ENCODE data around the gene CPHXL.

CPHXL gene

DNA sequence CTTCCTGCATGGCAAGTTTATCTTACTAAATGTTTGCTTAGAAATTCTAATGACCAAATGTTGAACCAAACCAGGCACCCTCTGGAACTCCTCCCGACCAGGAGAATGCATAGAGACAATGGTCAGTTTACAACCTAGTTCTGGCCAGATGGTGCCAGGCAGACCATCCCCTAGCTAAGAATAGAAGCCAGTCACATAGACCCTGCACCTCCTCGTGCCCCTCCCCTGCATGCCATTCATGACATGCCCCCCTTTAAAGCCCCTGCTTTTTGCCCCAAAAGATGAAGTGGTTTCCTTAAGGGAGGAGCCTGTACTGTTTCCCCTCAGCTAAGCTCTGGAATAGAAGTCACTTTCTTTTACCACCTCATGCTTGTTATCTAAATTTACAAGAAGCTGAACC, 6.6 kb upstream of the CPHXL start:
- no peaks in the 10 kb centered on the region for H3K27me3 ChIP-seq (ENCODE audit: insufficient read depth, low read length)
- no peaks in the 10 kb centered on the region for H3K36me3 ChIP-seq (ENCODE audit: control insufficient read depth in 1 of 2, insufficient read depth in 2 of 2, low read length in 2 of 2)
- H3K4me1 ChIP-seq (ENCODE audit: control insufficient read depth in 1 of 2, insufficient read depth in 2 of 2, low read length in 2 of 2), result no peaks in the 10 kb centered on the region
- no peak overlapping the region for H3K4ac ChIP-seq (ENCODE audit: low read depth, low read length)
- WGBS (ENCODE audit: extremely low coverage, insufficient coverage, insufficient read length), result no CpG with 5 or more reads among the region's 2 CpGs
- H3K79me2 ChIP-seq (ENCODE audit: control insufficient read depth, insufficient read depth, low read length, poor library complexity), result no peaks in the 10 kb centered on the region
- H4K12ac ChIP-seq (ENCODE audit: low read depth, low read length), result no peak overlapping the region
- H3K9me3 ChIP-seq (ENCODE audit: insufficient read depth, low read depth, low read length), result peaks cover under 1% of the 10 kb centered on the region
- H4K91ac ChIP-seq (ENCODE audit: low read depth, low read length), result no peak overlapping the region
- H3K14ac ChIP-seq (ENCODE audit: low read length), result no peak overlapping the region
- H3K4me3 ChIP-seq (ENCODE audit: low read depth, low read length), result no peak overlapping the region
- no peak overlapping the region for H3K23ac ChIP-seq (ENCODE audit: low read length)
- H2BK5ac ChIP-seq (ENCODE audit: low read depth, low read length, poor library complexity), result no peak overlapping the region
- H3K27ac ChIP-seq (ENCODE audit: low read depth, low read length), result no peak overlapping the region
- no peak overlapping the region for H4K8ac ChIP-seq (ENCODE audit: low read depth, low read length)
- H3K4me2 ChIP-seq (ENCODE audit: low read length), result no peak overlapping the region
- H2BK120ac ChIP-seq (ENCODE audit: insufficient read depth, low read length, poor library complexity), result no peak overlapping the region
- H2AFZ ChIP-seq (ENCODE audit: insufficient read depth, low read length, poor library complexity), result no peak overlapping the region
- H3K18ac ChIP-seq (ENCODE audit: low read length), result no peak overlapping the region
- H2BK12ac ChIP-seq (ENCODE audit: low read length), result no peak overlapping the region
- no peaks in the 10 kb centered on the region for H3K79me1 ChIP-seq (ENCODE audit: low read length)
- no peak for DNase-seq
- no peak overlapping the region for H2AK5ac ChIP-seq (ENCODE audit: low read length)
- no peak overlapping the region for H3K9ac ChIP-seq (ENCODE audit: low read length)

DNA sequence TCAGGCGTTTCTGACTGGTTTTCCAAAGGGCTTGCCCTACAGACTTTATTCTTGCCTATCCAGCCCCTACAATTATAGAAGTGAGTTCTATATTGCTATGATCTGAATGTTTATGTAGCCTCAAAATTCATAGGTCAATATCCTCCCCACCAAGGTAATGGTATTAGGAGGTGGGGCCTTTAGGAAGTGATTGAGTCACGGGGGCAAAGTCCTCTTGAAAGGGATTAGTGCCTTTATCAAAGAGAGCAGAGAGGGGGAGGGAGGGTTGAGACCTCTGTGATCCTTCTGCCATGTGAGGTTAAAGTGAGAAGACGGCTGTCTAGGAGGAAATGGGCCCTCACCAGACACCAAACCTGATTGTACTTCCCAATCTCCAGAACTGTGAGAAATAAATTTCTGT, 931 bp upstream of the CPHXL start:
- no peak overlapping the region for H2BK120ac ChIP-seq (ENCODE audit: insufficient read depth, low read length, poor library complexity)
- no peak overlapping the region for H3K9ac ChIP-seq (ENCODE audit: low read length)
- H2BK5ac ChIP-seq (ENCODE audit: low read depth, low read length, poor library complexity), result no peak overlapping the region
- H2AFZ ChIP-seq (ENCODE audit: insufficient read depth, low read length, poor library complexity), result no peak overlapping the region
- WGBS (ENCODE audit: extremely low coverage, insufficient coverage, insufficient read length), result no CpG with 5 or more reads among the region's 3 CpGs
- peaks cover 2% of the 10 kb centered on the region for H3K9me3 ChIP-seq (ENCODE audit: insufficient read depth, low read depth, low read length)
- H3K4me1 ChIP-seq (ENCODE audit: control insufficient read depth in 1 of 2, insufficient read depth in 2 of 2, low read length in 2 of 2), result no peaks in the 10 kb centered on the region
- no peak overlapping the region for H2AK5ac ChIP-seq (ENCODE audit: low read length)
- no peak overlapping the region for H3K23ac ChIP-seq (ENCODE audit: low read length)
- H4K12ac ChIP-seq (ENCODE audit: low read depth, low read length), result no peak overlapping the region
- no peaks in the 10 kb centered on the region for H3K79me1 ChIP-seq (ENCODE audit: low read length)
- no peaks in the 10 kb centered on the region for H3K27me3 ChIP-seq (ENCODE audit: insufficient read depth, low read length)
- H3K18ac ChIP-seq (ENCODE audit: low read length), result no peak overlapping the region
- H4K91ac ChIP-seq (ENCODE audit: low read depth, low read length), result no peak overlapping the region
- no peak overlapping the region for H3K4ac ChIP-seq (ENCODE audit: low read depth, low read length)
- H4K8ac ChIP-seq (ENCODE audit: low read depth, low read length), result no peak overlapping the region
- no peak overlapping the region for H2BK12ac ChIP-seq (ENCODE audit: low read length)
- DNase-seq, result no peak
- no peak overlapping the region for H3K4me2 ChIP-seq (ENCODE audit: low read length)
- no peak overlapping the region for H3K14ac ChIP-seq (ENCODE audit: low read length)
- no peak overlapping the region for H3K4me3 ChIP-seq (ENCODE audit: low read depth, low read length)
- no peak overlapping the region for H3K27ac ChIP-seq (ENCODE audit: low read depth, low read length)
- no peaks in the 10 kb centered on the region for H3K36me3 ChIP-seq (ENCODE audit: control insufficient read depth in 1 of 2, insufficient read depth in 2 of 2, low read length in 2 of 2)
- no peaks in the 10 kb centered on the region for H3K79me2 ChIP-seq (ENCODE audit: control insufficient read depth, insufficient read depth, low read length, poor library complexity)

DNA sequence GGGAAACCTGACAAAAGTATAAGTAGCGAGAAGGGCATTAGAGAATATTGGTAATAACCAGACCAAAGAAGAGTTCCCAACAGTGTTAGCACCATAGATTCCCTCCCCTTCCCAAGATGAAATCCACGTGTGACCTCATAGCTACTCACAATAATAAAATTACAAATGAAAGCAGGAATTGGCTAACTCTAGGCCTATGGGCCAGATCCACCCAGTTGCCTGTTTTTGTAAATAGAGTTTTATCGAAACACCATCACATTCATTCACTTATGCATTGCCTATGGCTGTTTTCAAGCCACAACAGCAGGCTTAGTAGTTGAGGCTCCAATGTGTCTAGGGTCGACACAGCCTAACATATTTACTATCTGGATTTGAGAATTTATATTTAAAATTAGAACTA, 7.8 kb downstream of the CPHXL start:
- H3K9ac ChIP-seq (ENCODE audit: low read length), result no peak overlapping the region
- no peak overlapping the region for H4K12ac ChIP-seq (ENCODE audit: low read depth, low read length)
- no peak overlapping the region for H3K27ac ChIP-seq (ENCODE audit: low read depth, low read length)
- H3K79me2 ChIP-seq (ENCODE audit: control insufficient read depth, insufficient read depth, low read length, poor library complexity), result no peaks in the 10 kb centered on the region
- no peak overlapping the region for H3K23ac ChIP-seq (ENCODE audit: low read length)
- H4K8ac ChIP-seq (ENCODE audit: low read depth, low read length), result no peak overlapping the region
- H2AK5ac ChIP-seq (ENCODE audit: low read length), result no peak overlapping the region
- no peak overlapping the region for H3K4me3 ChIP-seq (ENCODE audit: low read depth, low read length)
- no peak for DNase-seq
- H3K27me3 ChIP-seq (ENCODE audit: insufficient read depth, low read length), result no peaks in the 10 kb centered on the region
- H3K4ac ChIP-seq (ENCODE audit: low read depth, low read length), result no peak overlapping the region
- no peak overlapping the region for H4K91ac ChIP-seq (ENCODE audit: low read depth, low read length)
- no CpG with 5 or more reads among the region's 4 CpGs for WGBS (ENCODE audit: extremely low coverage, insufficient coverage, insufficient read length)
- no peak overlapping the region for H2BK12ac ChIP-seq (ENCODE audit: low read length)
- no peaks in the 10 kb centered on the region for H3K36me3 ChIP-seq (ENCODE audit: control insufficient read depth in 1 of 2, insufficient read depth in 2 of 2, low read length in 2 of 2)
- H3K79me1 ChIP-seq (ENCODE audit: low read length), result no peaks in the 10 kb centered on the region
- no peak overlapping the region for H3K18ac ChIP-seq (ENCODE audit: low read length)
- H2BK120ac ChIP-seq (ENCODE audit: insufficient read depth, low read length, poor library complexity), result no peak overlapping the region
- H2BK5ac ChIP-seq (ENCODE audit: low read depth, low read length, poor library complexity), result no peak overlapping the region
- no peak overlapping the region for H3K4me2 ChIP-seq (ENCODE audit: low read length)
- no peak overlapping the region for H2AFZ ChIP-seq (ENCODE audit: insufficient read depth, low read length, poor library complexity)
- H3K9me3 ChIP-seq (ENCODE audit: insufficient read depth, low read depth, low read length), result peaks cover 10% of the 10 kb centered on the region
- H3K4me1 ChIP-seq (ENCODE audit: control insufficient read depth in 1 of 2, insufficient read depth in 2 of 2, low read length in 2 of 2), result no peaks in the 10 kb centered on the region
- no peak overlapping the region for H3K14ac ChIP-seq (ENCODE audit: low read length)

DNA sequence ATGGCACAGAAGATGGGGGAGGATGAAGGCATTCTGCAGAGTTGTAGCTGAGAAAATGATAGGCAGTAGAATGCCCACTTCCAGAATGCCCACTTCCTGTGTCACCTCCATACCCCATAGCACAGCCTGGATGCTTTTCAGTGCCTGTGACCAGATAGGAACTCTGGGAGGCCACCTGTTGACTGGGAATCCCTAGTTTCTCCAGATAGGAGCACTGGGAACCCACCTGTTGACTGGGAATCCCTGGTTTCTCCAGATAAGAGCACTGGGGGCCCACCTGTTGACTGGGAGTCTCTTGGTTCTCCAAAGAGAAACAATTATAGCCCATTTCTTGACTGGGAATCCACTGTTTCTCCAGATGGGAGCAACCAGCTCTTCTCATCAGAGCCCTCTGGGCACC, 11.6 kb downstream of the CPHXL start:
- no peak overlapping the region for H3K18ac ChIP-seq (ENCODE audit: low read length)
- DNase-seq, result no peak
- peaks cover 17% of the 10 kb centered on the region for H3K9me3 ChIP-seq (ENCODE audit: insufficient read depth, low read depth, low read length)
- no peak overlapping the region for H3K23ac ChIP-seq (ENCODE audit: low read length)
- no peaks in the 10 kb centered on the region for H3K36me3 ChIP-seq (ENCODE audit: control insufficient read depth in 1 of 2, insufficient read depth in 2 of 2, low read length in 2 of 2)
- no peak overlapping the region for H4K91ac ChIP-seq (ENCODE audit: low read depth, low read length)
- H3K79me1 ChIP-seq (ENCODE audit: low read length), result no peaks in the 10 kb centered on the region
- H3K27me3 ChIP-seq (ENCODE audit: insufficient read depth, low read length), result no peaks in the 10 kb centered on the region
- no peak overlapping the region for H3K9ac ChIP-seq (ENCODE audit: low read length)
- no peak overlapping the region for H3K27ac ChIP-seq (ENCODE audit: low read depth, low read length)
- no peak overlapping the region for H3K14ac ChIP-seq (ENCODE audit: low read length)
- no peak overlapping the region for H3K4ac ChIP-seq (ENCODE audit: low read depth, low read length)
- no peak overlapping the region for H3K4me2 ChIP-seq (ENCODE audit: low read length)
- H2BK120ac ChIP-seq (ENCODE audit: insufficient read depth, low read length, poor library complexity), result no peak overlapping the region
- H4K8ac ChIP-seq (ENCODE audit: low read depth, low read length), result no peak overlapping the region
- H2BK12ac ChIP-seq (ENCODE audit: low read length), result no peak overlapping the region
- no peak overlapping the region for H2BK5ac ChIP-seq (ENCODE audit: low read depth, low read length, poor library complexity)
- no peak overlapping the region for H2AK5ac ChIP-seq (ENCODE audit: low read length)
- no peak overlapping the region for H3K4me3 ChIP-seq (ENCODE audit: low read depth, low read length)
- no peaks in the 10 kb centered on the region for H3K4me1 ChIP-seq (ENCODE audit: control insufficient read depth in 1 of 2, insufficient read depth in 2 of 2, low read length in 2 of 2)
- H2AFZ ChIP-seq (ENCODE audit: insufficient read depth, low read length, poor library complexity), result no peak overlapping the region
- no peaks in the 10 kb centered on the region for H3K79me2 ChIP-seq (ENCODE audit: control insufficient read depth, insufficient read depth, low read length, poor library complexity)
- H4K12ac ChIP-seq (ENCODE audit: low read depth, low read length), result no peak overlapping the region

DNA sequence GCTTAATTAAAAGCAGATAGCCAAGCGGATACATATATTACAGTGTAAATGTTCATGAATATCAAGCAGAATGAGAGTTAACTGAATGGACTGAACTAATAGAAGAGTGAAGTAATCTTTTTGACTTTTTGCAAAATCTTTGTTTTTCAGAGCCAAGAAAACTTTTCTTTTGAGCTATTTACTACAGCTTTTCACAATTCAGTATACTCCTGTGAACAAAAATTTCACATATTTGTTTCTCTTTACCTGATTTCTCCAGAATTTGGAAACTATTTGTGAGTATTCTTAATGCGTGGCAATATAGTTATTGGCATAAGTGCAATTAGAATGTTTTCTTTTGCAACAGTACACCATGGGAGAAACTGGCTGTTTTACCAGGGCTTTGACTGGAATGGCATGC, 15.9 kb downstream of the CPHXL start:
- no peak overlapping the region for H3K4me2 ChIP-seq (ENCODE audit: low read length)
- no peak overlapping the region for H4K91ac ChIP-seq (ENCODE audit: low read depth, low read length)
- no peak overlapping the region for H3K4me3 ChIP-seq (ENCODE audit: low read depth, low read length)
- no peaks in the 10 kb centered on the region for H3K79me2 ChIP-seq (ENCODE audit: control insufficient read depth, insufficient read depth, low read length, poor library complexity)
- no peaks in the 10 kb centered on the region for H3K79me1 ChIP-seq (ENCODE audit: low read length)
- no peak overlapping the region for H3K23ac ChIP-seq (ENCODE audit: low read length)
- H2BK12ac ChIP-seq (ENCODE audit: low read length), result no peak overlapping the region
- peaks cover 16% of the 10 kb centered on the region for H3K9me3 ChIP-seq (ENCODE audit: insufficient read depth, low read depth, low read length)
- no peak overlapping the region for H3K14ac ChIP-seq (ENCODE audit: low read length)
- WGBS (ENCODE audit: extremely low coverage, insufficient coverage, insufficient read length), result no CpG with 5 or more reads among the region's 2 CpGs
- H3K27me3 ChIP-seq (ENCODE audit: insufficient read depth, low read length), result no peaks in the 10 kb centered on the region
- no peak overlapping the region for H4K12ac ChIP-seq (ENCODE audit: low read depth, low read length)
- DNase-seq, result no peak
- H2BK120ac ChIP-seq (ENCODE audit: insufficient read depth, low read length, poor library complexity), result no peak overlapping the region
- H4K8ac ChIP-seq (ENCODE audit: low read depth, low read length), result no peak overlapping the region
- H3K4me1 ChIP-seq (ENCODE audit: control insufficient read depth in 1 of 2, insufficient read depth in 2 of 2, low read length in 2 of 2), result no peaks in the 10 kb centered on the region
- H3K27ac ChIP-seq (ENCODE audit: low read depth, low read length), result no peak overlapping the region
- H3K18ac ChIP-seq (ENCODE audit: low read length), result no peak overlapping the region
- no peak overlapping the region for H2AFZ ChIP-seq (ENCODE audit: insufficient read depth, low read length, poor library complexity)
- no peak overlapping the region for H3K9ac ChIP-seq (ENCODE audit: low read length)
- no peak overlapping the region for H3K4ac ChIP-seq (ENCODE audit: low read depth, low read length)
- H2AK5ac ChIP-seq (ENCODE audit: low read length), result no peak overlapping the region
- H3K36me3 ChIP-seq (ENCODE audit: control insufficient read depth in 1 of 2, insufficient read depth in 2 of 2, low read length in 2 of 2), result no peaks in the 10 kb centered on the region
- H2BK5ac ChIP-seq (ENCODE audit: low read depth, low read length, poor library complexity), result no peak overlapping the region
